Skin epidermis (tissue), 12 donors: ENCODE results near the gene ESM1.
A peak's percentile ranks its signal among the peaks of the same experiment; 100 is the strongest.

Experiments
- H3K27ac ChIP-seq, 21 experiments: fragments of 200-600 bp; sonication (generic) in 11 of 21; one replicate each; pipeline ENCODE4 v1.5.0; 2020; ENCODE audit warnings: mild to moderate bottlenecking in 3 of 21, inconsistent platforms in 2 of 21, moderate library complexity in 2 of 21
- H3K4me3 ChIP-seq, 7 experiments: fragments of 200-600 bp; sonication (generic) in 2 of 7; one replicate each; pipeline ENCODE4 v1.5.0; 2020; ENCODE audit warnings: inconsistent platforms in 2 of 7, mild to moderate bottlenecking in 2 of 7, moderate library complexity in 1 of 7

ESM1 gene

DNA sequence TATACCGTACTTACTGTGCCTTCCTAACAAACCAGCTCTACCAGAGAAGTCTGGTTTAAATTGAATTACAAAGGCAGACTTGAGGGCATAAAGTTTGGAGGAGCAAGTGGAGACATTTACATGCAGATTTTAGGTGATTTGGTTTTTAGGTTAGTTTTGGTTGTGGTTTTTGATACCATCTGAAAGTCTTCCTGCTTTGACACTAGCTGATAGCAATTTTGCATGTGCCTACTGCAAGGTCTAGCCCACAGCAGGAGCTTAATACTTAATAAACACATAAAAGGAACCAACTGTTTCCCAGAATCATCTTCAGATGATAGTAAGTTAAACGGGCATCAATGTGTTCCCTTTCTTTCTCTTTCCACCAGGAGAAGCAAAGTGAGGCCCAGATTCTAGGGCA lies 3.4 kb upstream of the ESM1 start:
- Histone ChIP-seq H3K27ac (peak overlapping the region in 2 of 21 experiments; percentile 52 to 64), H3K4me3 (no peak overlapping the region)

DNA sequence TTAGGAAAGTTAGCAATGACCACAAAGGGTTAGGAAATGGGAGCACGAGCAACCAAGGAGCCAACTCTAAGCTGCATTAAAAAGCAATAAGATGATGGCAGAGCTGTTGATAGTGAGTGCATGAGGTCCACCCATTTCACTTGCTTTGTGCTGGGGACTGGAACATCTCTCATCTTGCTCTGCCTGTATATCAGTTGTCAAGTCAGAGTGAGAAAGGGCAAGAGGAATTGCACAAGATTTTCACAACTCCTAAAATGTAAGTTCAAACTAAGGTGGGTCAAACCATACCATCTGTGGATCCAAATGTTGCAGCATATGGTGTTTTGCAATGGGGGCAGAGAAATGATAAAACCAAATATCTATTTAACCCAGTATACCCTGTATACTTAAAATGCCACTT lies 2.8 kb upstream of the ESM1 start:
- Histone ChIP-seq H3K27ac (no peak overlapping the region), H3K4me3 (no peak overlapping the region)

DNA sequence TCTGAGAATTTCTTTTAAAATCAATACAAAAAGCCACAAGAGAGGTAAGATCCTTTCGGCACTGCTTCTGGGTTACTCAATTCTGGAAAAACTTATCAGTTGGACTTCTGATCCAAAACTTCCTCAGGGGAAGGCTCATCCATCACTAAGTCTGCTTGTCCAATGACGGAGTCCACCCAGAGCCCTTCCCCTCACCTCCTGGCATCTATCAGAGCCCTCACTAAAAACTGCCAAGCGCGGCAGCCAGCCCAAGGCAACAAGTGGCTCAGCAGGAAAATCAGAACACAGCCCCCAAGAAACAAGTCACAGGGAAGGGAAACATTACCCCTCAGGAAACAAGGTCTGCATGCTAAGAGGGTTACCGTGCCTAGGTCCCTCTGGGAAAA lies 869 bp upstream of the ESM1 start:
- Histone ChIP-seq H3K27ac (peak overlapping the region in 1 of 21 experiments; percentile 34), H3K4me3 (no peak overlapping the region)

DNA sequence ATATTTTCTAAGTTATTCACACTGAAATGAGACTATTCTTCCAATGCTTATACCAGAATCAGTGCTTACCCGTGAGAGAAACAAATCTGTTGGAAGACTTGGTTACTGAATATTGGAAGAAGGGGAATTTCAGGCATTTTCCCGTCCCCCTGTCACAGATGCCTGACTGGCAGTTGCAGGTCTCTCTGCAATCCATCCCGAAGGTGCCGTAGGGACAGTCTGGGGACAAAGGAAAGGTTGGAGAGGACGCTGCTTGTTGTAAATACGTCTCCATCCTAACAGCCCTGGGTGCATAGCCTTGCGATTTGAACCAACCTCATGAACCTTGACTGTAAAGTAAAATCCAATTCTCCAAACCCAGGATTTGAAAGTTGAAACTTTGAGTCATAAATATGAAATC lies 3.5 kb downstream of the ESM1 start:
- no peak overlapping the region for H3K4me3 ChIP-seq
- H3K27ac ChIP-seq, result no peak overlapping the region

DNA sequence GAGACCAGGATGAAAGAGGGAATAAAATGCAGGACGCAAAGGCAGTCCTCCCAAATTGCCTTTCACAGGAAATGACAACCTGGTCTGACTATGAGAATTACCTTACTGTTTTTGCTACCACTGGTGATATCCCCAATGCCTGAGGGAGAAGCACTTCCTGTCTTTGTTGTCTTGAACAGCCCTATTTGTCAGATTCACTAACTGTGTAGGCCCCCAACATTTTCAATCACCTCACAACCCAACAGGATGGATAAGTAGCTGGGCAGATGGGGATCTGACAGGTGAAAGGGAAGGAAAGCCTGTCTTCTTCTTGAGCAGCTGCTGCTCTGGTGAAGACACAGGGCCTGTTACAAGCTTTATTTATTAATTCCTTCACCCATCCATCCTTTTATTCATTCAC lies 9.7 kb downstream of the ESM1 start:
- H3K27ac ChIP-seq, result no peak overlapping the region
- H3K4me3 ChIP-seq, result no peak overlapping the region

DNA sequence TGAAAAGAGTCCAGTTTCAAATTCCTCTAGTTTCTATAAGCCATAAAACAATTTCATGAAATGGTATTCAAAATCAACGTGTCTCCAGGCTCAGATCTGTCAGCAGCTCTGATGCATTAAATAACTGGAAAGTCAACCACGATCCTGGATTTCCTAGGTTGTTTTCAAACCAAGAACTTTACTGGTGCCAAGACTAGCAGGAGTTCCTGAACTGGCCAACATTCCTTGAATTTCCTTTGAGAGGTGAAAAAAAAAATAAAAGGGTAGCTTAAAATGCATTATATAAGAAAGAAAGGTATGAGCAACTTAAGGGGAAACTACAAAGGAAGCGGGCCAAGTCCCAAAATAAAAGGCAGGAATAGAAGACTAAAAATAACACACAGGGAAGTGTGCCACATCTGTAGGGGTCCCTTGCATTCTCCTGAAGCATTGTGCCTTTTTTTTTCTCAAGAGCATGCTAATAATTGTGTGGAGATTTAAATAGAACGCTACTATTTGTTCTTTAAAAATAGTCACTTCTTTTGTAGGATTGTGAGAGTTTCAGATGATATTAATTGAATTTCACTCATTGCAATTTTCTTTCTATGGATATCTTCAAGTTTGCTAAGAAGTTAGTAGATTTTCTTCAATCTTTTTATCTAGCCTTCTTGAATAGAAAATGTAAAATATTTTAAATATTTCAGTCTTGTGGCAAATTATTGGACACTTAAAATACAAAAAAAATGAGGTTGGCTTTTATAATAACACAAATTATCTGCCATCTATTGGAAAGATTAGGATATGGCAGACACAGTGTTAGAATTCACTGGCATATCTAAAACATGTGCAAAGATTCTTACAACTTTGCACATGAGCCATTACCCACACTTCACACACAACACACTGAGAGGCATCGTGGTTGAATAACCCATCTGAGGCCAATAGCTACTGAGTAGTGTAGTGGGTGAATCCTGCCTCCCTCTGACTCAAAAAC lies 15.3 kb downstream of the ESM1 start:
- no peak overlapping the region for H3K27ac ChIP-seq

DNA sequence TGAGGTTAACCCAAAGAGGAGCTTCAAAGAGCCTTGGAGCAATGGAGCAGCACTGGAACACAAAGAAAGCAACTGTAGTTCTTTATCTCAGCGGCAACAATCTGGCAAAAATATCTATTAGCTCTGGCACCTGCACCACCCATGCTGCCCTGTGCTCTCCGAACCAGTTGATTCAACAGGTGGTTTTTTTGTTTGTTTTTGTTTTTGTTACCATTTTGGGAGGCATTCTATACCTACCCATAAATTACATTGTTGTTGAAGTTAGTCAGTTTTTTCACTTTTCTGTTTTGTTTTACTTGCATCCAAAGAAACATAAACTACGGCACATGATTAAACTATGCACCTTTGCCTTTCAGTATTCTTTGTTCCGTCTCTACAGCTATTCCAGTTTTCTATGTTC lies 16.2 kb downstream of the ESM1 start:
- Histone ChIP-seq H3K27ac (no peak overlapping the region), H3K4me3 (no peak overlapping the region)

More for the DNA sequence above, 15.3 kb downstream of the ESM1 start:
- H3K4me3 ChIP-seq, result no peak overlapping the region

DNA sequence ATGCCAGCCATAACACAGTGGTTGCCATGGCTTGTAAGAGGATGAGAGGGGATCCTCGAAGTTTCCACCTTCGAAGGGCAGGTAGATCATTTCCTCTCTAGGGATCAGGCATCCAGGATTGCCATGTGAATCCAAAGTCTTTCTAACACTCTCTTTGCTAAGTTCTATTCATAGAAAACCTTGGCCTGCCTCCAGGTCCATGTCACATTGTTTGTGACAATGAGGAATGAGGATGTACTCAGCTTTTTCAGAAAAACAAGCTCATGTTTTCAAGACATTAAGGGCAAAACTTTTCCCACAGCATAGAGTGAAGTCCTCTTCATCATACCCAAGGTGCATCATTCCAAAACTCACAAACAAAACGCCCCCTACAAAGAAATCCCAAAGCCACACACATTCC lies 19.6 kb downstream of the ESM1 start:
- no peak overlapping the region for H3K4me3 ChIP-seq
- H3K27ac ChIP-seq, result no peak overlapping the region

DNA sequence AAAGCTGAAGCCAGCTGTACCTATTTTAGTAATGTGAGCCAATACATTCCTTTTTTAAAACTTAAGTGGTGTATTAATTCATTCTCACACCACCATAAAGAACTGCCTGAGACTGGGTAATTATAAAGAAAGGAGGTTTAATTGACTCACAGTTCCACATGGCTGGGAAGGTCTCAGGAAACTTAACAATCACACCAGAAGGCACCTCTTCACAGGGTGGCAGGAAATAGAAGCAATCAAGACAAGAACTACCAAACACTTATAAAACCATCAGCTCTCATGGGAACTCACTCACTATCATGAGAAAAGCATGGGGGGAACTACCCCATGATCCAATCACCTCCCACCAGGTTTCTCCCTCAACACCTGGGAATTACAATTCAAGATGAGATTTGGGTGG lies 21.0 kb downstream of the ESM1 start:
- no peak overlapping the region for H3K27ac ChIP-seq
- no peak overlapping the region for H3K4me3 ChIP-seq

DNA sequence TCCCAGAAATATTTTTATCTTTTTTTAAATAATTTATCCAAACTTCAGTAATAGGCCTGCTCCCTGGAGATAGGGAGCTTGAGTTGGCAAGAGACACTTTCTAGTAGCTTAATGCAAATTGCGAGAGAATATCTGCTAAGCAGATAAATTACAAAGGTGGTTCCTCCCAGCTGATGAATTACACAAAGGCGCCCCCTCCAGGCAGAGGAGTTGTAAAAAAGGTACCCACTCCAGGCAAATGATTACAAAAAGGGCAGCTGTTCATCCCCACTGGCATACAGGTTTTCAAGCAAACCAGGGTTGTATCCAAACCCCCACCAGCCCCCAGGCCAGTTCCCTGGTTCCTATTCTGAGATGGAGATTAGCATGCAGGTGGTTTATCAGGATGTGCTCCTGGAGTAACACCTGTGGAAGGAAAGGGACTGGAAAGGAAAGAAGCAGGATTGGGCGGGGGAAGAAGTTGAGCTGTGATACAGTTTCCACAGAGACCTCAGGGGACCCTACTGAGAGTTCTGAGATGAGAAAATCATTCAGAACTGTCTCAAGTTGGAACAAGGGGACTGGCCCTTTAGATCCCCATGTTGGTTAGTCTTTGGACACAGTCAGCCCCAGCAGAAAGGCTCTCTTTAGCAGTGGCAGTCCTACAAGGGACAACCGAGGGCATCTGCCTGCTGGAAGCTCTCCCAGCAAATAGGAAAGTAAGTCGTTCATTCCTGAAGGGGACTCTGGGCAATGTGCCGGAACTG lies 25.5 kb downstream of the ESM1 start:
- no peak overlapping the region for H3K27ac ChIP-seq
- H3K4me3 ChIP-seq, result no peak overlapping the region

DNA sequence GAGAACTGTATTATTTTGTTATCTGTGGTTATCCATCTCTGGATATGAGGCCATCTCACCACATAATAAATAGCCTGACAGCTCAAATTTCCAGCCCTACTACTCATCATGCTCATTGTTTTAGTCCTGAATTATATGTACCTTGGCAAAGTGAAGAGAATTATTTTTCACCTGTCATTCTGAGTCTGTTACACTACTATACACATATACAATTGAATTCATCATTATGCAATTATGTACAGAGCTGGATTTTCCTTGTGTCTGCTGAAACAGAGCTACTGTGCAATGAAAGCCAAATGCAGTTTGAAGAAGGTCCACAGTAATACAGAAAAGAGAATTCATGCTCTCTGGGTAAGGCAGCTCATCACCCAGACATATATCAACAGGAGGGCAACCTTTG lies 28.5 kb downstream of the ESM1 start:
- Histone ChIP-seq H3K27ac (no peak overlapping the region), H3K4me3 (no peak overlapping the region)

DNA sequence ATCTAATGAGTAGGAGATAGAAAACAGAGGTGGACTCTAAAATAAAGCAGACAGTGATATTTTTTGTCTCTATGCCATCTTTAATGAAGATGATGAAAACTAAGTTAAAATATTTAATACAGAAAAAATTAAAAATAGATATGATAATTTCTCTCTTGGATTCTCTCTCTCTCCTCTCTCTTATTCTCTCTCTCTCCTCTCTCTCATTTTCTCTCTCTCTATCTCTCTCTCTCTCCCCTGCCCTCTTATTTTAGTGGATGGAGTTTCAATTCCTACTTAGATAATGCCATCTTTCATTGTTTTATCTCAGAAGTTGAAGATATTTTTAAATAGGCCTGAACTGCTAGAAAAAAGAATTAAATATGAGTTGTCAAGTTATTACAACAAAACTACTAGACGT lies 38.2 kb downstream of the ESM1 start:
- Histone ChIP-seq H3K27ac (no peak overlapping the region), H3K4me3 (no peak overlapping the region)

DNA sequence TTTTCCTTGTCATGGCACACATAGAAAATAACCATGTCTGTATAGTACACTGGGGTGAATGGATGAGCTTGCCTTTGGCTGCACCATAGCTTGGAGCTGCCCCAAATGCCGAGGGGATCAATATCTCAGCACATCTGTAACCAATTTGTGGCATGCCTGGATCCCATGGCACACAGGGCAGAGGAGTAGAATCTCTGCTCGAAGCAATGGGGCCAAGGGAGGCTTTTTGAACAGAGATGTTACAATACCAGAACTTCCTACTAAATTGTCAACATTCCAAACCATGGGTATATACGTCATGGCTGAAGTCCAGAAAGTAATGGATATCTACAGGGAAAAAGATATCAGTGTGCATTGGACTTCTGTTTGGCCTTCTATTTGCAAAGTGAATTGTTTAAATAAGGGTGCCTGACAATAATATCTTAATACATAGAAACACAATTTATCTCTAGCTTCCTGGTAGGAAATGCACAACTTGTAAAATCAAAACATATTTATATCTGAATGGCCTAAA lies 39.0 kb downstream of the ESM1 start:
- H3K27ac ChIP-seq, result no peak overlapping the region
- no peak overlapping the region for H3K4me3 ChIP-seq

DNA sequence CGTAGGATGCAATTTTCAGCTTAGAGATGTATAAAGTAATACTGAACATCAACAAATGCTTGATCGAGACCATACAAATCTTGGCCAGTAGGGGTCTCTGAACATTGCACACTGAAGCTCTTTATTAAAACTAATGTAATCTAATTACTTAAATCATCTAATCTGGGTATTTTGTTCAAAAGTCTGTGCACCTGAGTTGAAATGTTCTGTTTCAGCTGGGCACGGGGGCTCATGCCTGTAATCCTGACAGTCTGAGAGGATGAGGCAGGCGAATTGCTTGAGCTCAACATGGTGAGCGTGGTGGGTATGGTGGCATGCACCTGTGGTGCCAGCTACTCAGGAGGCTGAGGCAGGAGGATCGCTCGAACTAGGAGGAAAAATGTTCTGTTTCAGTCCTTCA lies 41.0 kb downstream of the ESM1 start:
- Histone ChIP-seq H3K4me3 (no peak overlapping the region), H3K27ac (no peak overlapping the region)

DNA sequence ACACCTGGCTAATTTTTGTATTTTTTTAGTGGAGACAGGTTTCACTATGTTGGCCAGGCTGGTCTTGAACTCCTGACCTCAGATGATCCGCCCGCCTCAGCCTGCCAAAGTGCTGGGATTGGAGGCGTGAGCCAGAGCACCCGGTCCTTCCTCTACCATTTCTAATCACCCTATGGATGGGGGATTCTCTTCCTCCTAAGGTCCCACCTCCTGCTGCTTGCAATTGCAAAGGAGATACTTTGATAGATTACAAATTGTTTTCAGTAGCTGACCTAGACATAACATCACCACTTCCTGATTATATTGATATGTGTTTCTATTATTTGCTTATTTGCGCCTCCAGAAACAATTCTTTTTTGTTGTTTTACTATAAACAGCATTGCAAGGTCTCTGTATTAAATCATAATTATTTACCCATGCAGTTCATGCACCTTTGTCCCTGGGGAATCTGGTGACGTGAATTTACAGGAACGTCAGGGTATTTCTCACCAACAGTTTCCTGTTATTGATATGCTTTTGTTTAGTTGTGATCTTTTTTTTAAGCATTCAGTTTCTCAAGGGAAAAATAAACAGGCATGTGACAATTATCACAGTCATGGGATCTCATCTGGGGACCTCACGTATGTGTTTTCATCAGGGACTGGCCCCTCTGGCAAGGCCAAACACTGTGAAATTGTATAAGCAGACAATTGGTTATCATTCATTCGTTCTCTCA lies 43.2 kb downstream of the ESM1 start:
- H3K27ac ChIP-seq, result no peak overlapping the region
- H3K4me3 ChIP-seq, result no peak overlapping the region

DNA sequence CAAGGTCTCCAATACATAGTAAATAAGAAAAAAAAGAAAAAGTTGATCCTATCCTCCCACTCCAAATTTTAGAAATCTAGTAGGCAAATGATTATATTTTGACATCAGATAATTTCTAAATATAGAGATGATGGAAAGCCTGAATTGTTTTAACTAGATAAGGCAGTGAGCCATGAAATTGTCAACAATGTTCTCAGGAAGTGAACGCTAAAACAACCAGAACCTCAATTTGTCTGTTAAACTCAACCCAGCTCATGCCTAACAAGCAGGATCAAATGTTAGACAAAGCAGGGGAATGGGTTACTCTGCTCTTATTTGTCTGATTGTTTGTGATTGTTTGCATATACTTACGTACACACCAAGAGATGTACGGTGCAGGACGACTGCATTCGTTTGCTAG lies 49.2 kb downstream of the ESM1 start:
- Histone ChIP-seq H3K4me3 (no peak overlapping the region), H3K27ac (no peak overlapping the region)

DNA sequence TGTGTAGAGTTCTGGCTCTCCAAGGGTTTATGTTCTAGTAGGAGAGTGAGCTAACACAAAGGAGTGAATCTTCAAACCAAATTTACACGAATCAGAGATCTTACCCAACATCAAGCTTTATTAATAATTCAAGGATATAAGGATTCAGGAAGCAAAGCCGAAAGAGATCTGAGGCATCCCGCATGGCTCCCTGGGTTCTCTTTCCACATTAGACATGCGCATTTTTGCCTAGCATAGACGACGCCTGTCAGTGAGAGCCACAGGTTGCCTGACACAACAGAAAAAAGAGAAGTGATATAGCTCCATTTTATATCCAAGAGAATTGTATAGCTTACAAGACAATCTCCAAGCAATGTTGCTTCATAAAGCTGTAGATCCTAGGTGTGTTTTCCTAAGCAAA lies 52.6 kb downstream of the ESM1 start:
- H3K4me3 ChIP-seq, result no peak overlapping the region
- H3K27ac ChIP-seq, result no peak overlapping the region

DNA sequence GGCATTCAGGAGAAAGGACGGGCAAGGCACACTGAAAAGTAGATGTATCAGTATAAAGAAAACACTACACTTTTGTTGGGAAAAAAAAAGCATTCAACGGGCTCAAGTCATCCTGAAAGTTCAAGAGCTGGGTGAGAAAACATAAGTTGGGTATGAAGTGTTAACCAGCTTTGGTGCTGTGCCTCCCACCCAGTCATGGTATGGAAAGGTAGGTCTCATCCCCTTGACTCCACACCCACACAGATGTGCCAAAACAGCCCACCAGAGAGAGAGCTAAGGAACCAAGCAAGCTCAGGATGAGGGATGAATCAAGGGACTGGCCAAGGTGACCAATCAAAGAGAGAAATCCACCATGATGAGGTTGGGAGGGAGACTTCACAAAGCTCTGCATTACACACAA lies 54.7 kb downstream of the ESM1 start:
- Histone ChIP-seq H3K4me3 (no peak overlapping the region), H3K27ac (no peak overlapping the region)
